HepG2 (cell line): ENCODE data around the gene POLR1H. TPM values are rescaled to one million over a fixed set of nuclear protein-coding genes. Genes with fewer than 3 reads are reported as not detected.

Source experiments
- ATF7-NPFF ChIP-seq: sonication (generic); formaldehyde crosslinking; IDR thresholded peaks from 2 replicates; pipeline ENCODE4 v1.8.1; 2023; ENCODE audit warnings: mild to moderate bottlenecking, low read depth, missing genetic modification reagents, moderate library complexity
- FOXP1 ChIP-seq, 2 experiments: fragments of 450-650 bp in 1 of 2; IDR thresholded peaks; 2 replicates each; pipeline ENCODE4 v1.6.1; 2017 to 2018; ENCODE audit warnings: antibody characterized with exemption in 1 of 2
- GATA4 ChIP-seq: sonication (generic); IDR thresholded peaks from 2 replicates; pipeline ENCODE4 v1.6.1; 2016; ENCODE audit warnings: antibody characterized with exemption, low read depth, borderline replicate concordance
- MAZ ChIP-seq, 2 experiments: sonication (generic) in 1 of 2; formaldehyde crosslinking in 1 of 2; IDR thresholded peaks; 2 replicates each; pipeline versions ENCODE4 v1.5.0 to v1.6.1; 2012 to 2020; ENCODE audit warnings: low read depth in 2 of 2, mild to moderate bottlenecking in 2 of 2, borderline replicate concordance in 1 of 2, improper control_type of control experiment in 1 of 2, low read length in 1 of 2, missing genetic modification reagents in 1 of 2, moderate library complexity in 1 of 2
- RBFOX2 ChIP-seq: fragments of 200-400 bp; formaldehyde crosslinking; IDR thresholded peaks from 2 replicates; pipeline ENCODE4 v1.6.1; 2017; ENCODE audit warnings: low read depth, mild to moderate bottlenecking, low read length
- SMARCC2 ChIP-seq: fragments of 450-650 bp; IDR thresholded peaks from 2 replicates; pipeline ENCODE4 v1.6.1; 2017; ENCODE audit warnings: antibody characterized with exemption, mild to moderate bottlenecking
- SYNCRIP ChIP-seq: fragments of 200-400 bp; formaldehyde crosslinking; IDR thresholded peaks from 2 replicates; pipeline ENCODE4 v1.6.1; 2018; ENCODE audit warnings: mild to moderate bottlenecking, low read depth, low read length; ENCODE audit not compliant: insufficient read depth
- ZNF614 ChIP-seq: IDR thresholded peaks from 2 replicates; pipeline ENCODE4 v1.6.1; 2018; ENCODE audit warnings: missing biosample characterization, missing genetic modification reagents, inconsistent platforms, borderline replicate concordance
- ZNF670 ChIP-seq: sonication (generic); formaldehyde crosslinking; IDR thresholded peaks from 2 replicates; pipeline ENCODE4 v1.8.0; 2022; ENCODE audit warnings: mild to moderate bottlenecking, missing genetic modification reagents, borderline replicate concordance
- polyA plus RNA-seq, 8 experiments: library from polyadenylated mRNA; depleted of rRNA in 3 of 8; stranded (reverse) in 7 of 8; unstranded in 1 of 8; fragments of >200 nt; fragmentation: Illumina TruSeq in 4 of 8; extraction: Trizol in 4 of 8; gene quantifications; 2 replicates each; pipeline versions ENCODE4 v1.2.1 to v1.2.3, GENCODE V29; 2011 to 2016; ENCODE audit warnings: low read depth in 4 of 8, missing spikeins in 1 of 8, mixed read lengths in 1 of 8; ENCODE audit not compliant: insufficient read depth in 1 of 8
- total RNA-seq, 5 experiments: library from RNA; depleted of rRNA; stranded (reverse); fragments of >200 nt; fragmentation: Illumina TruSeq; extraction: Trizol; gene quantifications; 2 replicates each; pipeline ENCODE4 v1.2.3, GENCODE V29; 2016; ENCODE audit warnings: low read depth in 1 of 5
- TF ChIP-seq, protein P1 (sequence below): sonication (generic); formaldehyde crosslinking; IDR thresholded peaks from 2 replicates; pipeline ENCODE4 v1.5.0; 2020; ENCODE audit warnings: mild to moderate bottlenecking, missing genetic modification reagents, borderline replicate concordance
- TF ChIP-seq, protein P2 (sequence below), 2 experiments: sonication (generic) in 1 of 2; formaldehyde crosslinking in 1 of 2; IDR thresholded peaks; 2 replicates each; pipeline versions ENCODE4 v1.5.1 to v1.6.1; 2011 to 2020; ENCODE audit warnings: borderline replicate concordance in 1 of 2, low read depth in 1 of 2, low read length in 1 of 2, mild to moderate bottlenecking in 1 of 2, missing genetic modification reagents in 1 of 2, moderate library complexity in 1 of 2
- TF ChIP-seq, protein P3 (sequence below): sonication (generic); formaldehyde crosslinking; IDR thresholded peaks from 2 replicates; pipeline ENCODE4 v1.4.0; 2020; ENCODE audit warnings: missing genetic modification reagents
- TF ChIP-seq, protein P4 (sequence below): sonication (generic); formaldehyde crosslinking; IDR thresholded peaks from 2 replicates; pipeline ENCODE4 v1.5.1; 2020; ENCODE audit warnings: mild to moderate bottlenecking, missing genetic modification reagents, moderate library complexity

Gene POLR1H
- total and polyA plus RNA-seq, 2 of the 13 experiments (the other 11 are each of a cell fraction or from before 2014, with no cell fraction given): 61.4 to 79.8 TPM

DNA sequence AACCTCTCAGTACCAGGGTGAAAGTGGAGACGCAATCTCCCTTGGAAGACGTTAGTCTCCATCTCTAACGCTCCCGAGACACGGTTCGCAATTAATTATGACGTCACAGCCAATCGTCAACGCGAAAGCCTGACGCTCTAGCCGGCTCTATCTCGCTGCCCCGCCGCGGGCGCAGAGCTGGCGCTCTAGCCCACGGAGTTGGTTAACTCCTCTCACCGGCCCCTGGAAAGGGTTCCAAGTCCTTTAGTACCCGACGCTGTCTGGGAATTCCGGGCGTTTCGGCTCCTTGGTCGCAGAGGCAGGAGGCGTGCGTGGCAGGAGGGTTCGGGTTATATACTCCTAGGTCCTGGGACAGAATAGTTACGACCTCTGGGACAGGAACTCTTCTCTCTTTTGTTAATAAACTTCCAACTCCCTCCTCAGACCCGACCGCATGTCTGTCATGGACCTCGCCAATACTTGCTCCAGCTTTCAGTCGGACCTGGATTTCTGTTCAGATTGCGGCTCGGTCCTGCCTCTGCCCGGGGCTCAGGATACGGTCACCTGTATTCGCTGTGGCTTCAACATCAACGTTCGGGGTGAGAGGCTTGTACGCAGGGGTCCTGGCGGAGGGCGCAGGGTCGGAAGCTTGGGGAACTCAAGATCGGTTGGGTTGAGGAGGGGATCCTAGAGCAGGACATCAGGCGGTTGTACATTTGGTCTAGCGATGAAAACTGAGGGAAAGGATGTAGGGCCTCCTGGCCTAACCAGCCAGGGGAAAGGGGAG lies at the start of gene POLR1H (continued):
- TF ChIP-seq, protein P1, sequence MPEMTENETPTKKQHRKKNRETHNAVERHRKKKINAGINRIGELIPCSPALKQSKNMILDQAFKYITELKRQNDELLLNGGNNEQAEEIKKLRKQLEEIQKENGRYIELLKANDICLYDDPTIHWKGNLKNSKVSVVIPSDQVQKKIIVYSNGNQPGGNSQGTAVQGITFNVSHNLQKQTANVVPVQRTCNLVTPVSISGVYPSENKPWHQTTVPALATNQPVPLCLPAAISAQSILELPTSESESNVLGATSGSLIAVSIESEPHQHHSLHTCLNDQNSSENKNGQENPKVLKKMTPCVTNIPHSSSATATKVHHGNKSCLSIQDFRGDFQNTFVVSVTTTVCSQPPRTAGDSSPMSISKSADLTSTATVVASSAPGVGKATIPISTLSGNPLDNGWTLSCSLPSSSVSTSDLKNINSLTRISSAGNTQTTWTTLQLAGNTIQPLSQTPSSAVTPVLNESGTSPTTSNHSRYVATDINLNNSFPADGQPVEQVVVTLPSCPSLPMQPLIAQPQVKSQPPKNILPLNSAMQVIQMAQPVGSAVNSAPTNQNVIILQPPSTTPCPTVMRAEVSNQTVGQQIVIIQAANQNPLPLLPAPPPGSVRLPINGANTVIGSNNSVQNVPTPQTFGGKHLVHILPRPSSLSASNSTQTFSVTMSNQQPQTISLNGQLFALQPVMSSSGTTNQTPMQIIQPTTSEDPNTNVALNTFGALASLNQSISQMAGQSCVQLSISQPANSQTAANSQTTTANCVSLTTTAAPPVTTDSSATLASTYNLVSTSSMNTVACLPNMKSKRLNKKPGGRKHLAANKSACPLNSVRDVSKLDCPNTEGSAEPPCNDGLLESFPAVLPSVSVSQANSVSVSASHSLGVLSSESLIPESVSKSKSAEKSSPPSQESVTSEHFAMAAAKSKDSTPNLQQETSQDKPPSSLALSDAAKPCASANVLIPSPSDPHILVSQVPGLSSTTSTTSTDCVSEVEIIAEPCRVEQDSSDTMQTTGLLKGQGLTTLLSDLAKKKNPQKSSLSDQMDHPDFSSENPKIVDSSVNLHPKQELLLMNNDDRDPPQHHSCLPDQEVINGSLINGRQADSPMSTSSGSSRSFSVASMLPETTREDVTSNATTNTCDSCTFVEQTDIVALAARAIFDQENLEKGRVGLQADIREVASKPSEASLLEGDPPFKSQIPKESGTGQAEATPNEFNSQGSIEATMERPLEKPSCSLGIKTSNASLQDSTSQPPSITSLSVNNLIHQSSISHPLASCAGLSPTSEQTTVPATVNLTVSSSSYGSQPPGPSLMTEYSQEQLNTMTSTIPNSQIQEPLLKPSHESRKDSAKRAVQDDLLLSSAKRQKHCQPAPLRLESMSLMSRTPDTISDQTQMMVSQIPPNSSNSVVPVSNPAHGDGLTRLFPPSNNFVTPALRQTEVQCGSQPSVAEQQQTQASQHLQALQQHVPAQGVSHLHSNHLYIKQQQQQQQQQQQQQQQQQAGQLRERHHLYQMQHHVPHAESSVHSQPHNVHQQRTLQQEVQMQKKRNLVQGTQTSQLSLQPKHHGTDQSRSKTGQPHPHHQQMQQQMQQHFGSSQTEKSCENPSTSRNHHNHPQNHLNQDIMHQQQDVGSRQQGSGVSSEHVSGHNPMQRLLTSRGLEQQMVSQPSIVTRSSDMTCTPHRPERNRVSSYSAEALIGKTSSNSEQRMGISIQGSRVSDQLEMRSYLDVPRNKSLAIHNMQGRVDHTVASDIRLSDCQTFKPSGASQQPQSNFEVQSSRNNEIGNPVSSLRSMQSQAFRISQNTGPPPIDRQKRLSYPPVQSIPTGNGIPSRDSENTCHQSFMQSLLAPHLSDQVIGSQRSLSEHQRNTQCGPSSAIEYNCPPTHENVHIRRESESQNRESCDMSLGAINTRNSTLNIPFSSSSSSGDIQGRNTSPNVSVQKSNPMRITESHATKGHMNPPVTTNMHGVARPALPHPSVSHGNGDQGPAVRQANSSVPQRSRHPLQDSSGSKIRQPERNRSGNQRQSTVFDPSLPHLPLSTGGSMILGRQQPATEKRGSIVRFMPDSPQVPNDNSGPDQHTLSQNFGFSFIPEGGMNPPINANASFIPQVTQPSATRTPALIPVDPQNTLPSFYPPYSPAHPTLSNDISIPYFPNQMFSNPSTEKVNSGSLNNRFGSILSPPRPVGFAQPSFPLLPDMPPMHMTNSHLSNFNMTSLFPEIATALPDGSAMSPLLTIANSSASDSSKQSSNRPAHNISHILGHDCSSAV: peak; percentile 85; the same call in 1 of the 2 replicates
- TF ChIP-seq, protein P2, sequence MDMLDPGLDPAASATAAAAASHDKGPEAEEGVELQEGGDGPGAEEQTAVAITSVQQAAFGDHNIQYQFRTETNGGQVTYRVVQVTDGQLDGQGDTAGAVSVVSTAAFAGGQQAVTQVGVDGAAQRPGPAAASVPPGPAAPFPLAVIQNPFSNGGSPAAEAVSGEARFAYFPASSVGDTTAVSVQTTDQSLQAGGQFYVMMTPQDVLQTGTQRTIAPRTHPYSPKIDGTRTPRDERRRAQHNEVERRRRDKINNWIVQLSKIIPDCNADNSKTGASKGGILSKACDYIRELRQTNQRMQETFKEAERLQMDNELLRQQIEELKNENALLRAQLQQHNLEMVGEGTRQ (IDR thresholded peaks at IDR 0.05; ENCODE audit: low read depth, low read length): no peak
- TF ChIP-seq, protein P2 (CRISPR knock-in tag; IDR thresholded peaks at IDR 0.05; ENCODE audit: borderline replicate concordance): no peak
- TF ChIP-seq SYNCRIP (no peak), ZNF670 (CRISPR knock-in tag) (no peak), MAZ (IDR thresholded peaks at IDR 0.05; ENCODE audit: borderline replicate concordance, low read depth, low read length) (no peak), MAZ (CRISPR knock-in tag; IDR thresholded peaks at IDR 0.05; ENCODE audit: low read depth) (peak; percentile 26; the same call in 1 of the 2 replicates), FOXP1 (IDR thresholded peaks at IDR 0.05) (no peak), FOXP1 (CRISPR knock-in tag; IDR thresholded peaks at IDR 0.05) (peak; percentile 28; the same call in 1 of the 2 replicates), SMARCC2 (no peak), GATA4 (peak; percentile 64; the same call in 1 of the 2 replicates), ZNF614 (CRISPR knock-in tag) (peak; percentile 74; the same call in 1 of the 2 replicates), RBFOX2 (peak; percentile 78), ATF7-NPFF (CRISPR knock-in tag) (peak; percentile 74)
- TF ChIP-seq, protein P3, sequence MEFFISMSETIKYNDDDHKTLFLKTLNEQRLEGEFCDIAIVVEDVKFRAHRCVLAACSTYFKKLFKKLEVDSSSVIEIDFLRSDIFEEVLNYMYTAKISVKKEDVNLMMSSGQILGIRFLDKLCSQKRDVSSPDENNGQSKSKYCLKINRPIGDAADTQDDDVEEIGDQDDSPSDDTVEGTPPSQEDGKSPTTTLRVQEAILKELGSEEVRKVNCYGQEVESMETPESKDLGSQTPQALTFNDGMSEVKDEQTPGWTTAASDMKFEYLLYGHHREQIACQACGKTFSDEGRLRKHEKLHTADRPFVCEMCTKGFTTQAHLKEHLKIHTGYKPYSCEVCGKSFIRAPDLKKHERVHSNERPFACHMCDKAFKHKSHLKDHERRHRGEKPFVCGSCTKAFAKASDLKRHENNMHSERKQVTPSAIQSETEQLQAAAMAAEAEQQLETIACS (CRISPR knock-in tag): peak; percentile 52
- TF ChIP-seq, protein P4, sequence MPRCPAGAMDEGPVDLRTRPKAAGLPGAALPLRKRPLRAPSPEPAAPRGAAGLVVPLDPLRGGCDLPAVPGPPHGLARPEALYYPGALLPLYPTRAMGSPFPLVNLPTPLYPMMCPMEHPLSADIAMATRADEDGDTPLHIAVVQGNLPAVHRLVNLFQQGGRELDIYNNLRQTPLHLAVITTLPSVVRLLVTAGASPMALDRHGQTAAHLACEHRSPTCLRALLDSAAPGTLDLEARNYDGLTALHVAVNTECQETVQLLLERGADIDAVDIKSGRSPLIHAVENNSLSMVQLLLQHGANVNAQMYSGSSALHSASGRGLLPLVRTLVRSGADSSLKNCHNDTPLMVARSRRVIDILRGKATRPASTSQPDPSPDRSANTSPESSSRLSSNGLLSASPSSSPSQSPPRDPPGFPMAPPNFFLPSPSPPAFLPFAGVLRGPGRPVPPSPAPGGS (CRISPR knock-in tag): peak; percentile 82; the same call in 1 of the 2 replicates
